Stimulated activated CD4-positive, alpha-beta T cell treated with anti-CD3 and anti-CD28 coated beads, Interleukin-4, amount 100 ng/mL, for 1 hour (primary cell): ENCODE data around the gene CAND2.

Experiments used
- DNase-seq: peaks from one replicate; pipeline ENCODE4 v3.0.0-alpha.2; 2020

Gene CAND2

DNA sequence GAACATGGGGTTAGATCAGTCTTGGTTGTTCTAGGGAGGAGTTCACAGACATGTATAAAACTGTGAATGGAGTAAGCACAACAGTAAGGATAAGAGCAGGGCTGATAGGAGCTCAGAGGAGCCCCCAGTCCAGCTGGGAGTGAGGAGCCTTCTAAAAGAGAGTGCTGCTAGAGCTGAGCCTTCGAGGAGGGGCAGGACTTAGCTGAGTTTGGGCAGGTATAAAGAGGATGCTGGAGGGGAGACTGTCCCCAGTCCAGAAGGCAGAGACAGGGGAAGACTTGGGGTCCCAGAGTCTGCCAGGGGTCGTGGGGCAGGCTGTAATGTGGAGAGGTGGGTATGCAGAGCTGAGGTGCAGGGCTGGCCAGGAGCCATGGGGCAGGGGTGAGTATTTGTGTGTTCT lies 12.1 kb downstream of the CAND2 start:
- DNase-seq: no peak

DNA sequence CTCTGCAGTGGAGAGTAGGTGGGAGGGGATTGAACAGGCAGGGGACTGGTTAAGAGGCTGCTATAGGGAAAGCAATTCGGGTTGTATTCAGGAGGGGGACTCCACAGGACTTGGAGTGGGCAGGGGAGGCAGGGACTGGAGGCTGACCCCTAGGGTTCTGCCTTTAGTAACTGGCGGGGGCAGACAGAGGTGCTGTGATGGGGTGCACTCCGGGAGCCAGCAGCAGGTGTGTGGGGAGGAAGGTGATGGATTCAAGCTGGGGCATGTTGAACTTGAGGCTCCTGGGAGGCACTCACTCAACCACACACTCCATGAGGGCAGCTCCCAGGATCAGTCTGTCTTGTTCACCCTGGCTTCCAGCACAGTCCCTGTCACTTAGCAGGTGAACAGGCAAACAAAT lies 12.5 kb downstream of the CAND2 start:
- no peak for DNase-seq

DNA sequence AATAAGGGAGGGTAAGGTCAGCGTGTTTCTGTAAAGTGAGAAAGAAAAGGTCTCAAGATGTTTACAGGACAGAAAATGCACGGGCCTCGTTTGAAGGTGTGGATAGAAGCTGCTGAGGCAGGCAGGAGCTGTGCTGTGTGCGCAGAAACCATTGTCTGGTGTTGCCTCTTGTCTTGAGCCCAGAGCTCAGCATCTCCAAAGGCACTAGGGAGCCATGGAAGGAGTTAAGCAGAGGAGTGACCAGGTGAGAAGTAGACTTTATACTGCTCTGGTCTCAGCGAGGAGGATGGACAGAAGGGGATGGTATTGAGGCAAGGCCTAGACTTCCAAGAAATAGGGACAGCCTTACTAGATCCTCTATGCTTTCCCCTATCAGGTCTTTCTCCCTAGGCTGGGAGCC lies 13.0 kb downstream of the CAND2 start:
- DNase-seq: no peak

DNA sequence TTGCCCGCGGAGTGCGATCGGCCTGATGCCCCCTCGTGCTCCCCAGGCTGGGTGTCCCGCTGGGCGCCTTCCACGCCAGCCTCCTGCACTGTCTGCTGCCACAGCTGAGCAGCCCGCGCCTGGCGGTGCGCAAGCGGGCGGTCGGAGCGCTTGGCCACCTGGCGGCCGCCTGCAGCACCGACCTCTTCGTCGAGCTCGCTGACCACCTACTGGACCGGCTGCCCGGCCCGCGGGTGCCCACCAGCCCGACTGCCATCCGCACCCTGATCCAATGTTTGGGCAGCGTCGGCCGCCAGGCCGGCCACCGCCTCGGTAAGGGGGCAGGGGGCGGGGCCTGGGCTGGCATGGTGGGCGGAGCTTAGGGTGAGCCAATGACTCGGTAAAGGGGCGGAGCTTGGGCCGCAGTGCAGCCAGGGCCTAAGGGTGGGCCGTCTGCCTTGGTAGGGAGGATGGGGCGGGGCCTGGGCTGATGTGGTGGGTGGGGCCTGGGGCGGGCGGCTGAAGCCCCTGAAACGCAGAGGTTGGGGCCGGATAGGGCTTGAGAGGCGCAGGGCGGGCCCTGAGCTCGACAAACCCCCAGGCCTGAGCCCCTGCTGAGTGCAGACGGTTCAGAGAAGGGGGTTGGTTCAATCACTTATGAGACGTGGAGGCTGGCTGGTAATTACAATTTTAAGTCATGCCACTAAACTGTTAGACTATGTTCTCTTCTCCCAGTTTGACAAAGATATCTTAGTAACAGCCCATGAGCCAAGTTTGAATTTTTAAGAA lies 13.7 kb downstream of the CAND2 start:
- DNase-seq: peak; percentile 95

DNA sequence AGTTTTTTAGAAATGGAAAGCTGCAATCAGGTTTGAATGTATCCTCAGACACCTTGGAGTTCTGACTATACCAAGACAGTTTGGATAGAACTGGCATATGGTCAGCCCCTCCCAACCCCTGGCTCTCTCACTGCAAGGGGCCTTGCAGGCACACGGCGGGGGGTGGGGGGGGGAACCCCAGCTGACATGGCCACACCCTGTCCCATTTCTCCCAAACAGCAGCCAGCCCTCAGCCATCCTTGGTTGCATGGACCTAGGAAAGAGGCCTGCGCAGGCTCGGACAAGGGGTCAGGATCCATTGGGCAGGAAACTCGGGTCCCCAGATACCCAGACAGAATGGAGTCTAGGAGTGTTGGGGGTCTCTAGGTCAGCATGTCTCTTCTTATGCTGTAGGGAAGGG lies 14.5 kb downstream of the CAND2 start:
- DNase-seq: no peak

DNA sequence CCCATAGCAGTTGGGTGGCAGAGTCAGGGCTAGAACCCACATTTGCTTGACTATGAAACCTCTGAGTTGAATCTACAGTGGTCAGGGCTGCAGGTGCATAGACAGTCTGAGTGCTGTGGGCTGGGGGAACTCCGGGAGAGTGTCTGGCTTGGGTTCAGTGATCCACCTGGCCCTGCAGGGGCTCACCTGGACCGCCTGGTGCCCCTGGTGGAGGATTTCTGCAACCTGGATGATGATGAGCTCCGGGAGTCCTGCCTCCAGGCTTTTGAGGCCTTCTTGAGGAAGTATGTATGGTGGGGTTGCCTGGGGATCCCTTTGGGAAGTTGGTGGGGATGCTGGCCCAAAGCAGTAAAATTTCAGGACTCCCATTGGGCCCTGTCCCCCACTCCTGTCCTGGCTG lies 16.3 kb downstream of the CAND2 start:
- no peak for DNase-seq

DNA sequence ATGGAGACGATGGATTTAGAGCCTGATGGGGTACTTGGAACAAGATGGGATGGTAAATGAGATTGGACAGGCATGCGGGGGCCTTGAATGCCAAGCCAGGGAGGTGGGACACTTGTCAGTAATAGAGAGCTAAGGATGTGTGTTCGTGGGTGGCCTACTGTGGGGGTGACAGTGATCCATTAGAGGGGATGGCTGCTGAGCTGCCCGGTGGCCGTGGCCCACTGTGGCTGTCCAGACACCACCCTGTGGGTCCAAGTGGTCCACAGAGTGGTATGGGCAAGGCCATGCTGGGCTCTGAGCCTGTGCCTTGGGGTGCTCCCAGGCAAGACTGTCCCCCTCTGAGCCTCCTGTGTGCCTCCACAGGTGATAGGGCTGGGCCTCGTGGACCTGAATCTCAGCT lies 17.5 kb downstream of the CAND2 start:
- DNase-seq: no peak

DNA sequence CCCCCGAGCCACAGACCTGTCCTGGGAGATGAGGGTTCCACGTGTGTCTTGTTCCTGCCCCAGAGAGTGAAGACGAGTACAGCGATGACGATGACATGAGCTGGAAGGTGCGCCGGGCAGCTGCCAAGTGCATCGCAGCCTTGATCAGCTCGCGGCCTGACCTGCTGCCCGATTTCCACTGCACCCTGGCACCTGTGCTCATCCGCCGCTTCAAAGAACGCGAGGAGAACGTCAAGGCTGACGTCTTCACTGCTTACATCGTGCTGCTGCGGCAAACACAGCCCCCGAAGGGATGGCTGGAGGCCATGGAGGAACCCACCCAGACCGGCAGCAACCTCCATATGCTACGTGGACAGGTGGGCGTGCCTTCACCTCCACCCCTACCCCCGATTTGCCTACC lies 18.6 kb downstream of the CAND2 start:
- no peak for DNase-seq

DNA sequence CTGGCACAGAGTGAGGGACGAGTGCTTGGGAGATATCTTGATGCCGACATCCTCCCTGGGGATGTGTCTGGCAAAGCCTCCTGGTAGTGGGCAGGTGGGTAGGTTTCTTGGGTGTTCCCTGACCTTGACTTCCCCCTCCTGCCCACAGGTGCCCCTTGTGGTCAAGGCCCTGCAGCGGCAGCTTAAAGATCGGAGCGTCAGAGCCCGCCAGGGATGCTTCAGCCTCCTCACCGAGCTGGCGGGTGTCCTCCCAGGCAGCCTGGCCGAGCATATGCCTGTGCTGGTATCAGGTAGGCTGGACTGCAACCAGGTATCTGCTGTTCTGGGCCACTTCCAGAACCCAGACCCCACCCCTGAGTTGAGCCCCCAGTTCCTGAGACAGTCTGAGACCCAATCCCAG lies 19.2 kb downstream of the CAND2 start:
- no peak for DNase-seq

DNA sequence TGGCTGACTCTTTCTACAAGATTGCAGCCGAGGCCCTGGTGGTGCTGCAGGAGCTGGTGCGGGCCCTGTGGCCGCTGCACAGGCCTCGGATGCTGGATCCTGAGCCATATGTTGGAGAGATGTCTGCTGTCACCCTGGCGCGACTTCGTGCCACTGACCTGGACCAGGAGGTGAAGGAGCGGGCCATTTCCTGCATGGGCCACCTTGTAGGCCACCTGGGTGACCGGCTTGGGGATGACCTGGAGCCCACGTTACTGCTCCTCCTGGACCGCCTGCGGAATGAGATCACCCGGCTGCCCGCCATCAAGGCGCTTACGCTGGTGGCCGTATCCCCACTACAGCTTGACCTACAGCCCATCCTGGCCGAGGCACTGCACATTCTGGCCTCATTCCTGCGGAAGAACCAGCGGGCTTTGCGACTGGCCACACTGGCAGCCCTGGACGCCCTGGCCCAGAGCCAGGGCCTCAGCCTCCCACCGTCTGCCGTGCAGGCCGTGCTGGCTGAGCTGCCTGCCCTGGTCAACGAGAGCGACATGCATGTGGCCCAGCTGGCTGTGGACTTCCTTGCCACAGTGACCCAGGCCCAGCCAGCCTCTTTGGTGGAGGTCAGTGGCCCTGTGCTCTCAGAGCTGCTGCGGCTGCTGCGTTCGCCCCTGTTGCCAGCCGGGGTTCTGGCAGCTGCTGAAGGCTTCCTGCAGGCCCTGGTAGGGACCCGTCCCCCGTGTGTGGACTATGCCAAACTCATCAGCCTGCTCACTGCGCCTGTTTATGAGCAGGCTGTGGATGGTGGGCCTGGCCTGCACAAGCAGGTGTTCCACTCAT lies 20.3 kb downstream of the CAND2 start:
- no peak for DNase-seq

DNA sequence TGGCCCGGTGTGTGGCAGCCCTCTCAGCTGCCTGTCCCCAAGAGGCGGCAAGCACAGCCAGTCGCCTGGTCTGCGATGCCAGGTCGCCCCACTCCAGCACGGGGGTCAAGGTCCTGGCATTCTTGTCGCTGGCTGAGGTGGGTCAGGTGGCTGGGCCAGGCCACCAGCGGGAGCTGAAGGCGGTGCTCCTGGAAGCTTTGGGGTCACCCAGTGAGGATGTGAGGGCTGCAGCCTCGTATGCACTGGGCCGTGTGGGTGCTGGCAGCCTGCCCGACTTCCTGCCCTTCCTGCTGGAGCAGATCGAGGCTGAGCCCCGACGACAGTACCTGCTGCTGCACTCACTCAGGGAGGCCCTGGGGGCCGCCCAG lies 20.8 kb downstream of the CAND2 start:
- DNase-seq: no peak

DNA sequence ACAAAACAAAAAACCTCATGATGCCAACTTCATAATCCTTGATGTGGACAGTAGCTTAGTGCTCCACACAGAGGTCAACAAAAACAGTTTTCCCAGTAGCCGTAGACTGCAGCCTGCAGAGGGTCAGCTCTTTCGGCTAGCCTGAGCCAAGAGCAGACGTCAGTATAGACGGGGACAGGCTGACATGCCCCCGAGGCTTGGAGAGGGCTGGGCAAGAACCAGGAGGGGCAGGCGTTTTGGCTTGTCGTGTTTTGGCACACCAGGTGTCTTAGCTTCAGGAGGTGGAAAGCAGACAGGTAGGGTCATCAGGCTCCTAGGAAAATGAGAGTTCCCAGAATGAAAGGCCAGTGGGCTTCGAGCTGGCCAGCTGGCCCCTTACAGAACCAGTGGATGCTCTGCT lies 21.8 kb downstream of the CAND2 start:
- no peak for DNase-seq

DNA sequence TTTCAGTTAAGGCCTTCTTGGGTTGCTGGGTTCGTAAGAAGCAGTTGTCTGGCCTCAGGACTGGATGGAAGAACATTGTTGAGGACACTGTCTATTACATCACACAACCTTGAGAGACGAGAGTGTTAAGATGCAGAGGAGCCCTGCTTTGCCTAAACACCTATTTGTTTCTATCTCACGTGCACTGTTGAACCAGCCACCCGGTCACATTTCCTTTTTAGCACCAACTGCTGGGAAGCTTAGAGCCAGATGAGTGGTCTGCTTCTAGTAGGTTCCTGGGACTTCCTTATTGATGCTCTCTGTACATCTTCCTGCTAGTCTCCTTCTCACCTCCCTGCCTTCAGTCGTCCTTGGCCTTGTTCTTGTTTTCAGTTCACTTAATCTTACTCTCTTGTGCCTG lies 22.3 kb downstream of the CAND2 start:
- DNase-seq: no peak

DNA sequence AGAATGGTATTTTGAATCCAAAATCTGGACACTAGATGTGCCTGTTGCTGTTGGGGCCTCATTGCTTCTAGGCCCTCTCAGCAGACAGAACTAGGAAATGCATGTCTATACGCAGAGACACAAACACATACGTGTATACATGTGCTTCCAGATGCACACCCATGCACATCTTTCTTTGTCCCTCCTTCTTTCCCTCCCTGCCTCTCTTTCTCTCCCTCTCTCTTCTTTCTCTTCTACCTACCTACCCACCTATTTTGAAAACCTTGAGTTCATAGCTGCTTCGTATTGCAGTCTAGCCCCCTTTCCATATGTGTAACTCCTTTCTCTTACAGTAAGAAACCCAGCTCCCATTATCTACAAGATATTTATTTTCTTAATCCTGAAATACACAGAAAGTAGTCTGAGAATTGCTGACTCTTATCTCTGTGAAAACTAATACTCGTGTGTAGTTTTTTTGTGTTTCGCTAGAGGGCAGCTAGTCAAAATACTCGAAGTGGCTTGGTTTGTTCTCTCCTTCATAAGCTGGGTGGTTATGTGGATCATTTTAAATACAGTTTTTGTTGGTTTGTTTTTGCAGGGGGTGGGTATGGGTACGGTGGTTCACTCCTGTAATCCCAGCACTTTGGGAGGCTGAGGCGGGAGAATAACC lies 26.4 kb downstream of the CAND2 start:
- DNase-seq: no peak

DNA sequence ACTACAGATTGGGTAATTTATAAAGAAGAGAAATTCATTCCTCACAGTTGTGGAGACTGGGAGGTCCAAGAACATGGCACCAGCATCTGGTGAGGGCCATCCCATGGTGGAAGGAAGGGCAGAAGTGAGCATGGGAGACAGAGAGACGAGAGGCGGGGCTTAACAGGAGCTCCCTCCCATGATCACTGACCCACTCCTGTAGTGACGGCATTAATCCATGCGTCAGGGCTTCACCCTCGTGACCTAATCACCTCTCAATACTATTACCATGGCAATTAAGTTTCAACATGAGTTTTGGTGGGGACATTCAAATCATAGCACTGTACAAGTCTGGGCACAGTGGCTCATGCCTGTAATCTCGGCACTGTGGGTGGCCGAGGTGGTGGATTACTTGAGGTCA lies 27.8 kb downstream of the CAND2 start:
- DNase-seq: no peak

DNA sequence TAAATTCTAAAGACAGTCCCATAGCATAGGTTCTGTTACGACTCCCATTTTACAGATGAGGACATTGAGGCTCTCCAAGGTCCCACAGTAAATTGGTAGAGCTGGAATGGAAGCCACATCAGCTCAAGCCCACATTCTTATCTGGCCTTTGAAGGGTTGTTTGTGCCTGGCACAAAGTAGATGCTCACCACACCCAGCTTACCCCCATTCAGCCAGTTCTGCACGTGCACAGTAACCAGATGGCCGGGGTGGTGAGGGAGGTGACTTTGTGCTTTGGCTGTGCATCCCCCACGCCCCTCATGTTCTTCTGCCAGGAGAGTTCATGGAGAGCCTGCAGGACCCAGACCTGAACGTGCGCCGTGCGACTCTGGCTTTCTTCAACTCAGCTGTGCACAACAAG lies 28.7 kb downstream of the CAND2 start:
- DNase-seq: no peak

DNA sequence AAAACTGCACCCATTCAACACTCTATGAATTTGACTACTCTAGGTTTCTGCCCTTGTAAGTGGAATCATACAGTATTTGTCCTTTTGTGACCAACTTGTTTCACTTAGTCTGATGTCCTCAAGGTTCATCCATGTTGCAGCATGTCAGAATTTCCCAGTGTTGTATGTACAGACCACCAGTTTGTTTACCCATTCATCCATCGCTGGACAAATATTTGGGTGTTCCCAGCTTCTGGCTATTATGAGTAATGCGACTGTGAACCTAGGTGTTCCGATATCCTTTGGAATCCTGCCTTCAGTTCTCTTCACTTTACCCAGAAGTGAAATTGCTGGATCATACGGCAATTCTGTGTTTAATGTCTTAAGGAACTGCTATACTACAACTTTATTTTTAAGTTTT lies 32.3 kb downstream of the CAND2 start:
- DNase-seq: no peak

DNA sequence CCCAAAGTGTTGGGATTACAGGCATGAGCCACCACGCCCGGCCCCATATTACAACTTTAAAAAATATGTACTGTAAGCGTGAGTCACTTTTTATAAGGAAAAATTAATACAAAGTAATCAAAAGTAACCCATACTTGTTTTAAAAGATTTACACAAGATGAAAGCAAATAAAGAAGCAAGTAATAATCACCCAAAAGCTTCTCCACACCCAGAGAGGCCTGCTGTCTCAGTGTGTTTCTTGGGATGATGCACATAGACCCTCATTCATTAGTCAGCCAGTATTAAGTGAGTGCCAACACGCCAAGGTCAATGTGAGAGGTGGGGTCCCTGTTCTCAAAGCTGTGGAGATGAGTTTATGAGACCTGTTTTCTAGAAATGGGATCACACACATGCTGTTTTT lies 32.9 kb downstream of the CAND2 start:
- no peak for DNase-seq

DNA sequence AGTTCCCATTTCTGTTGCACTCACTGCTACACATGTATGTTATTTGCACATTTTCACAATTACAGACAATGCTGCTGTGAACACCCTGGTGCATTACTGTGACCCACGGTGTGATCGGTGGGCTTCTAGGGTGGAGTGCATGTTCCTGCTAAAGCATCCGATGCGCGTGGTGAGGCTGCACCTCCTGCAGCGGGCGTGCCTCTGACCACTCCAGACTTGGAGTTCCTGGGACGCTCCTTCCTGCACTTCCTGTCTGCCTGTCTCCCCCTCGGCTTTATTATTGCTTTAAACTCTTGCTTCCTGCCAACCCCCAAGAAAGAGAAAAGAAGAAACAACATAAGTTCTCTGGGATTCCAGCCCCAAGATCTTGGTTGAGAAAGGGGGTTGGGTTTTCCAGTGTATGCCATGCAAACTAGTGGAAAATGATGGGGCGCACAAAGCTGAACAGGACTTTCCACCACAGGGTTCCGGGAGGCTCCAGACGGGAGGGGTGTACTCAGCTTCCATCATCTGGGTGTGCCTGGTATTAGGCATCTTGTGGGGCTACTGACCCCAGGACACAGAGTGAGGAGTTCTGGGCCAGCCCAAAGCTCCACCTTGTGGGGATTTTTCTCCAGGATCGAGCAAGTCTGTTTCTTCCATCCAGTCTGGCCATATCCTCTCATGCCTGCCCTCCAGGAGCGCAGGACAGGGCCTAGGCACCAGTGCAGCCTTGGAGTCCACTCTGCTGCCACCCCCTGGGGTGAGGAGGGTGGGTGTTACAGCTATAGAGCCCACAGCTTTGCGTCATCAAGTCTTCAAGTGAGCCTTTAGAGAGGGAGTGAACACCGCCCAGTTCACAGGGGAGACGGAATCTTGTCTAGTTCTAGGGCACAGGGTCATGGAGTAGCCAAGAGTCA lies 33.7 kb downstream of the CAND2 start:
- no peak for DNase-seq

DNA sequence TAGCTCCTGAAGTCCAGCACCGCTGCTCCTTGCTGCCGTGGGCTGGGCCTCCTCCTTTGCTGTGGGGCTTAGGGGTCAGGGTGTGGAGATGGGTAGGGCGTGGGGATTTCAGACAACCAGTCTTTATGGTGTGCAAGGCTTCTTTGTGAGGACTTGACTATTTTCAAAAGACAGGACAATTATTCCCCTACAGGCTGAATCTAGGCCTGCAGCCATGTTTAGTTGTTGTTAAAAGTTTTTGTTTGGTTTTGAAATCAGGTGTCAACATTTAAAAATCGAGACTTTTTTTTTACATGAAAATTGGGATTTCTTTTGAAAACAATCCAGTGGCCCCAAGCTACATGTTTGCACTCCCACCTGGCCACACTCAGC lies 34.3 kb downstream of the CAND2 start:
- DNase-seq: no peak

DNA sequence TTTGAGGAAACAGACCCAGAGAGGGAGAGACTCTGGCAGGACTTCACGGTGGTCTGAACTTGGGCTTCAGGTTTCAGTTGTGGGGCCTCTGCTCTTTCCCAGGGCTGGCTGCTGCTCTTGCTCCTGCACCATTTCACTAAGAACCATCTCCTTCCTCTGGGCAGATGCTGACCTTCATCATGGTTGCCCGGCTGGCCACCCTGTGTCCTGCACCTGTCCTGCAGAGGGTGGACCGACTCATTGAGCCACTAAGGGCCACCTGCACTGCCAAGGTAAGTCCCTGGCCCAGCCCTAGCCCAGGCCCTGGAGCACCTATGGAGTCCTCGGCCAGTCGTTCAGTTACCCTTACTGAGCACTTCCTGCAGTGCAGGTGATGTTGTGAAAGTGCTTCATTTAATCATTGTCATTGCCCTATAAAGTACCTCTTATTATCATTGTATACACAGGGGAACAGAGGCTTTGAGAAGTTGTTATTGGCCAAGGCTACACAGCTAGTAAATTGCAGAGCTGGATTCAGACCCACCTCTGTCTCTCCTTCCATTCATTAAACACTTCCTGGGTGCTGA lies 34.9 kb downstream of the CAND2 start:
- DNase-seq: no peak

DNA sequence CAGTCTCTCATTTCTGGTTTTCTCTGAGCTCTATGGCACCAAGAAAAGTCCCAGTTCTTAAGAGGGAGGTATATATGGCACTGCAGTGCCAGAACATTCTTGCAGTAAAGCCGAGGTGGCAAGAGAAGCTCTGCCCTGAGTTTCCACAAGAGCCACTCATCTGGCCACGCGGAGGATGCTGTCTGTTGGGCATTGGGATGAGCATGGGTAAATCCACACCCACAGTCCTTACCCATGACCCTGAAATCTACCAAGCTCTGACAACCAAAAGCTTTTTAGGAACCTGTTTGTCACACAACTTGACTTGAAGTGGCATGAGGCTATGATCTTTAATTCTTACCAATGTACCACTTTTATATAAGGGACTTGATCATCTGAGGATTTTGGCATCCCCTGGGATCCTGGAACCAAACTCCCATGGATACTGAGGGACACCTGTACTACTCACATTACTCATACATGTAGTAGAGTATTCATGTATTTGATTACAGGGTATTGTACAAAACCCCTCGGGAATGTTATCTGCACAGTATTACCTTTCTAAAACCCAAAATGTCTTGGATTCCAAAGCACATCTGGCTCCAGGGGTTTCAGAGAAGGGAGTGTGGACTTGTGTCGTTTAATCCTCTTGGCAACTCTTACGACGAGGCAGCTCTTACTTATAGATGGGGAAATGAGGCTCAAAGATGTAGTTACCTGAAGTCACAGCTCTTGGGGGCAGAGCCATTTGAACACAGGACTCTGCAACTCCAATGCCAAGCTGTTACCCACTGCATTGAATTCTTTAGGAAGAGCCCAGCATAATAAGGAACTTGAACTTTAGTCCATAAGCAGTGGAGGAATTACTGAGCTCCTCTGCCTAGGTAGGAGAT lies 36.1 kb downstream of the CAND2 start:
- no peak for DNase-seq
